K562 (cell line): ENCODE results near the gene NRXN2. TPM values are rescaled to one million over a fixed set of nuclear protein-coding genes. Genes with fewer than 3 reads are reported as not detected.

Experiments used
- ARID3B ChIP-seq: fragments of 250-450 bp; sonication (Bioruptor Pico); IDR thresholded peaks from 2 replicates; pipeline ENCODE4 v1.4.0; 2020; ENCODE audit warnings: borderline replicate concordance
- BDP1 ChIP-seq: IDR thresholded peaks from 3 replicates; pipeline ENCODE4 v1.6.1; 2011; ENCODE audit not compliant: insufficient read length, insufficient read depth
- BRD9 ChIP-seq: fragments of 450-650 bp; IDR thresholded peaks from 2 replicates; pipeline ENCODE4 v1.6.1; 2018; ENCODE audit warnings: low read depth; ENCODE audit not compliant: partially characterized antibody
- DDX20 ChIP-seq: fragments of 450-650 bp; IDR thresholded peaks from 2 replicates; pipeline ENCODE4 v1.6.1; 2016; ENCODE audit warnings: missing genetic modification characterization, low read depth, mild to moderate bottlenecking, missing compliant biosample characterization, moderate library complexity
- DPF2 ChIP-seq: fragments of 450-650 bp; IDR thresholded peaks from 2 replicates; pipeline ENCODE4 v1.6.1; 2016
- EP300 ChIP-seq: IDR thresholded peaks from 2 replicates; pipeline ENCODE4 v1.6.1; 2012; ENCODE audit warnings: low read length, improper control_type of control experiment
- FOXJ2 ChIP-seq: fragments of 200-800 bp; sonication (Bioruptor generic); IDR thresholded peaks from 2 replicates; pipeline ENCODE4 v1.6.1; 2016; ENCODE audit warnings: missing genetic modification characterization, missing compliant biosample characterization
- HNRNPLL ChIP-seq: fragments of 200-400 bp; formaldehyde crosslinking; IDR thresholded peaks from 2 replicates; pipeline ENCODE4 v1.6.1; 2017; ENCODE audit warnings: low read length, low read depth, mild to moderate bottlenecking; ENCODE audit not compliant: poor library complexity, severe bottlenecking
- IRF2 ChIP-seq: sonication (generic); formaldehyde crosslinking; IDR thresholded peaks from 2 replicates; pipeline ENCODE4 v1.8.1; 2022; ENCODE audit warnings: mild to moderate bottlenecking, missing genetic modification reagents
- JUN ChIP-seq, 2 experiments: sonication (generic) in 1 of 2; formaldehyde crosslinking in 1 of 2; IDR thresholded peaks; 2 replicates each; pipeline versions ENCODE4 v1.6.1 to v1.8.0; 2012 to 2022; ENCODE audit warnings: borderline replicate concordance in 2 of 2, mild to moderate bottlenecking in 2 of 2, improper control_type of control experiment in 1 of 2, low read depth in 1 of 2, low read length in 1 of 2, missing genetic modification reagents in 1 of 2
- LEF1 ChIP-seq: fragments of 450-650 bp; IDR thresholded peaks from 2 replicates; pipeline ENCODE4 v1.6.1; 2016; ENCODE audit warnings: mild to moderate bottlenecking
- POLR2AphosphoS2 ChIP-seq: IDR thresholded peaks from 2 replicates; pipeline ENCODE4 v1.6.1; 2012; ENCODE audit warnings: low read length, improper control_type of control experiment
- SMAD3 ChIP-seq: fragments of 450-650 bp; formaldehyde crosslinking; conservative IDR thresholded peaks from 2 replicates; pipeline ENCODE4 v1.4.0; 2020; ENCODE audit warnings: mild to moderate bottlenecking
- SMARCA5 ChIP-seq: fragments of 450-650 bp; IDR thresholded peaks from 2 replicates; pipeline ENCODE4 v1.6.1; 2016
- SMARCB1 ChIP-seq: IDR thresholded peaks from 2 replicates; pipeline ENCODE4 v1.6.1; 2011; ENCODE audit warnings: improper control_type of control experiment, low read depth; ENCODE audit not compliant: insufficient read length
- SREBF2 ChIP-seq: sonication (generic); formaldehyde crosslinking; IDR thresholded peaks from 2 replicates; pipeline ENCODE4 v1.4.0; 2020; ENCODE audit warnings: mild to moderate bottlenecking, missing genetic modification reagents
- TCF7 ChIP-seq: sonication (generic); IDR thresholded peaks from 2 replicates; pipeline ENCODE4 v1.6.1; 2016; ENCODE audit warnings: antibody characterized with exemption, borderline replicate concordance
- ZBTB5 ChIP-seq: fragments of 450-650 bp; IDR thresholded peaks from 2 replicates; pipeline ENCODE4 v1.6.1; 2017; ENCODE audit warnings: antibody characterized with exemption
- ZNF274 ChIP-seq: IDR thresholded peaks from 2 replicates; pipeline ENCODE4 v1.6.1; 2011; ENCODE audit warnings: low read depth, mild to moderate bottlenecking, low read length, moderate library complexity, borderline replicate concordance
- ZNF324 ChIP-seq: fragments of 250-450 bp; sonication (Bioruptor Pico); IDR thresholded peaks from 2 replicates; pipeline ENCODE4 v1.4.0; 2020; ENCODE audit warnings: mild to moderate bottlenecking
- ZNF583 ChIP-seq: fragments of 250-450 bp; sonication (Bioruptor Pico); IDR thresholded peaks from 2 replicates; pipeline ENCODE4 v1.4.0; 2020
- ZNF589 ChIP-seq: fragments of 200-800 bp; sonication (Bioruptor generic); IDR thresholded peaks from 2 replicates; pipeline ENCODE4 v1.6.1; 2016; ENCODE audit warnings: low read depth, missing genetic modification characterization, missing compliant biosample characterization
- ZSCAN29 ChIP-seq: fragments of 450-650 bp; IDR thresholded peaks from 2 replicates; pipeline ENCODE4 v1.6.1; 2017
- polyA plus RNA-seq, 8 experiments: library from polyadenylated mRNA; depleted of rRNA in 4 of 8; stranded (reverse) in 5 of 8; unstranded in 3 of 8; fragments of >200 nt; fragmentation: Nextera tagmentation in 2 of 8; fragmentation: Illumina TruSeq in 1 of 8; extraction: Ambion mirVana in 2 of 8; extraction: Trizol in 1 of 8; gene quantifications; 2 replicates each; pipeline versions ENCODE4 v1.2.1 to v1.2.3, GENCODE V29; 2011 to 2014; ENCODE audit warnings: inconsistent platforms in 1 of 8, missing spikeins in 1 of 8
- total RNA-seq, 7 experiments: library from RNA; depleted of rRNA in 6 of 7; stranded (reverse); fragments of >200 nt in 6 of 7; fragmentation: Illumina TruSeq in 2 of 7; extraction: Trizol in 2 of 7; gene quantifications; 2 replicates each; pipeline versions ENCODE4 v1.2.1 to v1.2.3, GENCODE V29; 2011 to 2021; ENCODE audit warnings: low replicate concordance in 1 of 7
- TF ChIP-seq, protein P1 (sequence below): sonication (generic); formaldehyde crosslinking; IDR thresholded peaks from 2 replicates; pipeline ENCODE4 v1.9.0; 2022; ENCODE audit warnings: mild to moderate bottlenecking, missing genetic modification reagents
- TF ChIP-seq, protein P2 (sequence below), 3 experiments: fragments of 200-800 bp in 1 of 3; sonication (Bioruptor generic) in 1 of 3; sonication (generic) in 1 of 3; formaldehyde crosslinking in 1 of 3; IDR thresholded peaks; 2 replicates each; pipeline versions ENCODE4 v1.6.1 to v1.8.0; 2016 to 2022; ENCODE audit warnings: mild to moderate bottlenecking in 2 of 3, missing compliant biosample characterization in 2 of 3, missing genetic modification characterization in 2 of 3, missing genetic modification reagents in 1 of 3

NRXN2 gene
- total and polyA plus RNA-seq, 9 of the 15 experiments (the other 6 are each of a cell fraction or from before 2014, with no cell fraction given) = 0.07 to 0.47 (median 0.15) TPM; not detected in 4

- TF ChIP-seq ZNF324 (CRISPR knock-in tag) = no peak
- no peak for TF ChIP-seq LEF1
- TF ChIP-seq SMARCB1 = no peak
- no peak for TF ChIP-seq TCF7
- no peak for TF ChIP-seq EP300
- no peak for TF ChIP-seq JUN (IDR thresholded peaks at IDR 0.05; ENCODE audit: borderline replicate concordance, low read depth, low read length)
- TF ChIP-seq JUN (CRISPR knock-in tag; IDR thresholded peaks at IDR 0.05; ENCODE audit: borderline replicate concordance) = no peak
- TF ChIP-seq ARID3B (CRISPR knock-in tag) = no peak
- TF ChIP-seq BRD9 = no peak
- no peak for TF ChIP-seq SMARCA5
- TF ChIP-seq HNRNPLL = no peak
- TF ChIP-seq SMAD3 (CRISPR knock-in tag) = no peak
- no peak for TF ChIP-seq BDP1
- TF ChIP-seq ZNF589 (CRISPR knock-in tag) = no peak
- no peak for TF ChIP-seq ZNF274
- TF ChIP-seq DDX20 (tag) = no peak
- TF ChIP-seq DPF2 = no peak
- no peak for TF ChIP-seq ZBTB5
- no peak for TF ChIP-seq SREBF2 (CRISPR knock-in tag)
- TF ChIP-seq, protein P1, sequence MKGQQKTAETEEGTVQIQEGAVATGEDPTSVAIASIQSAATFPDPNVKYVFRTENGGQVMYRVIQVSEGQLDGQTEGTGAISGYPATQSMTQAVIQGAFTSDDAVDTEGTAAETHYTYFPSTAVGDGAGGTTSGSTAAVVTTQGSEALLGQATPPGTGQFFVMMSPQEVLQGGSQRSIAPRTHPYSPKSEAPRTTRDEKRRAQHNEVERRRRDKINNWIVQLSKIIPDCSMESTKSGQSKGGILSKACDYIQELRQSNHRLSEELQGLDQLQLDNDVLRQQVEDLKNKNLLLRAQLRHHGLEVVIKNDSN (CRISPR knock-in tag) = no peak
- TF ChIP-seq POLR2AphosphoS2 = no peak
- TF ChIP-seq ZSCAN29 = no peak
- TF ChIP-seq IRF2 (CRISPR knock-in tag) = no peak
- no peak for TF ChIP-seq FOXJ2
- TF ChIP-seq ZNF583 (CRISPR knock-in tag) = no peak
- TF ChIP-seq, protein P2, sequence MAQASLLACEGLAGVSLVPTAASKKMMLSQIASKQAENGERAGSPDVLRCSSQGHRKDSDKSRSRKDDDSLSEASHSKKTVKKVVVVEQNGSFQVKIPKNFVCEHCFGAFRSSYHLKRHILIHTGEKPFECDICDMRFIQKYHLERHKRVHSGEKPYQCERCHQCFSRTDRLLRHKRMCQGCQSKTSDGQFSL (CRISPR knock-in tag; IDR thresholded peaks at IDR 0.05) = 0 out of 2 replicates have a peak, but pooled peaks have one; percentile 30
- TF ChIP-seq, protein P2 (tag; IDR thresholded peaks at IDR 0.05) = no peak
Measured at GRCh38 chr11:64745521-64746328, 22.7 kb upstream of the NRXN2 start (continued).
